Peyer's patch (tissue), 4 donors: ENCODE data around the gene DISP3.

Source experiments
- CTCF ChIP-seq, 6 experiments: fragments of 450-650 bp in 4 of 6; fragments of 200-600 bp in 2 of 6; sonication (generic) in 1 of 6; IDR thresholded peaks; one replicate each; pipeline ENCODE4 v1.5.1; 2017 to 2019; ENCODE audit warnings: antibody characterized with exemption in 6 of 6, mild to moderate bottlenecking in 3 of 6, moderate library complexity in 1 of 6
- POLR2A ChIP-seq, 2 donors: fragments of 450-650 bp; IDR thresholded peaks; one replicate each; pipeline ENCODE4 v1.5.1; 2017; ENCODE audit warnings: antibody characterized with exemption in 2 of 2, mild to moderate bottlenecking in 2 of 2, moderate library complexity in 2 of 2

GRCh38 chr1:11558871-11559590 is 80.1 kb downstream of the DISP3 start:
- TF ChIP-seq POLR2A (IDR thresholded peaks at IDR 0.05) (no peak), CTCF (IDR thresholded peaks at IDR 0.05) (no peak)
